Measurements from ENCODE around the gene PRR20G. TPM values are rescaled to one million over a fixed set of nuclear protein-coding genes. Genes with fewer than 3 reads are reported as not detected.

PRR20G gene
- polyA plus RNA-seq, 1 experiment = not detected

DNA sequence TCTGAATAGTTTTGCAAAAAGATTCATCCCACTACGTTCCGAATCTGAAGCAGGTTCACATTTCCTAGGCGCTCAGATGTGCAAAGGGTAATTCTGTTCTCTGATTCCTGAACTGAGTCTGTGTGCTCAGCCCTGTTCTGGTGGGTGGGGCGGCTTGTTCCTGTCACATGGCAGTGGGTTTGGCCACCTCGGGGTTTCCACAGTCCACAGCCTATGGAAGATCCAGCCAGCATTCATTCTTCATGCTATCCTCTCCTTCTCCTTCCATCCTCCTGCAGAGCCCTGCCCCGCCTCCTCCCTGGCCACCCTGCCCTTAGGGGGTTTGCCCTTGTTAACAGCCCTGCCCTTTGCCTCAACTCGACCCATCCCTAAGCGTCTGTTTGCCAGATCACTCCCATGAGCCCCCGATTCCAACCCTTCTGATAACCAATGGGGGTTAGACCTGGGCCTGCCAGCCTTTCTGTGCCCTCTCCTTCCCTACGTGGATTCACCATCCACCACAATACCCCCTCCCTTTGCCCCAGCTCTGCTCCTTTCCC is 31.0 kb downstream of the PRR20G start:
- ChIA-PET POLR2A (no interaction called here), CTCF (no interaction called here)
- peaks cover 5% of the 10 kb centered on the region for H3K27me3 ChIP-seq (ENCODE audit: control insufficient read depth, insufficient read depth, low read length)
- no peaks in the 10 kb centered on the region for H3K36me3 ChIP-seq (ENCODE audit: control insufficient read depth, insufficient read depth, low read length)
- TF ChIP-seq, protein P1, sequence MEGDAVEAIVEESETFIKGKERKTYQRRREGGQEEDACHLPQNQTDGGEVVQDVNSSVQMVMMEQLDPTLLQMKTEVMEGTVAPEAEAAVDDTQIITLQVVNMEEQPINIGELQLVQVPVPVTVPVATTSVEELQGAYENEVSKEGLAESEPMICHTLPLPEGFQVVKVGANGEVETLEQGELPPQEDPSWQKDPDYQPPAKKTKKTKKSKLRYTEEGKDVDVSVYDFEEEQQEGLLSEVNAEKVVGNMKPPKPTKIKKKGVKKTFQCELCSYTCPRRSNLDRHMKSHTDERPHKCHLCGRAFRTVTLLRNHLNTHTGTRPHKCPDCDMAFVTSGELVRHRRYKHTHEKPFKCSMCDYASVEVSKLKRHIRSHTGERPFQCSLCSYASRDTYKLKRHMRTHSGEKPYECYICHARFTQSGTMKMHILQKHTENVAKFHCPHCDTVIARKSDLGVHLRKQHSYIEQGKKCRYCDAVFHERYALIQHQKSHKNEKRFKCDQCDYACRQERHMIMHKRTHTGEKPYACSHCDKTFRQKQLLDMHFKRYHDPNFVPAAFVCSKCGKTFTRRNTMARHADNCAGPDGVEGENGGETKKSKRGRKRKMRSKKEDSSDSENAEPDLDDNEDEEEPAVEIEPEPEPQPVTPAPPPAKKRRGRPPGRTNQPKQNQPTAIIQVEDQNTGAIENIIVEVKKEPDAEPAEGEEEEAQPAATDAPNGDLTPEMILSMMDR (IDR thresholded peaks at IDR 0.05; ENCODE audit: insufficient read depth, low read depth, low read length) = no peak
- no peak overlapping the region for H3K4me3 ChIP-seq (ENCODE audit: low read depth, low read length)
- no peak for DNase-seq (ENCODE audit: low read depth)

DNA sequence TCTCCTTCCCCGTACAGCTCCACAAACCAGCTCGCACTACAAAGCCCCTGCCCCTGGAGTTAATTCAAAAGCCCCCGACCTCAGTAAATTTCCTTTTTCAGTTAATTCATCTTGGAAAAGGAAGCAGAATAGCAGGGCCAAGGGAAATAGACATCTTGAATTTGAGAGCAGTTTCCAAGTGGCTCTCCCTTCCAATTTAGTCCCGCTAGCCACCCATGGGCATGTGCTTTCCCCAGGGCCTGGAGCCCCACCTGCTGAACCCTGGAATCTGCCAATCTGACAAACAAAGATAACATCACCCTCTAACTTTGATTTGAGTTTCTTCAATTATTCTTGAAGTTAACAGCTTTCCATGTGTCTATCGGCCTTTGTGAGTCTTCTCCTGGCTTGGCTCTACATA is 31.7 kb downstream of the PRR20G start:
- CTCF ChIA-PET = no interaction called here
- Histone ChIP-seq H3K4me3 (ENCODE audit: low read depth, low read length) (no peak overlapping the region), H3K27me3 (ENCODE audit: control insufficient read depth, insufficient read depth, low read length) (peaks cover 5% of the 10 kb centered on the region), H3K36me3 (ENCODE audit: control insufficient read depth, insufficient read depth, low read length) (no peaks in the 10 kb centered on the region)
- POLR2A ChIA-PET = no interaction called here
- no peak for DNase-seq (ENCODE audit: low read depth)
- TF ChIP-seq, protein P1 (IDR thresholded peaks at IDR 0.05; ENCODE audit: insufficient read depth, low read depth, low read length) = no peak

DNA sequence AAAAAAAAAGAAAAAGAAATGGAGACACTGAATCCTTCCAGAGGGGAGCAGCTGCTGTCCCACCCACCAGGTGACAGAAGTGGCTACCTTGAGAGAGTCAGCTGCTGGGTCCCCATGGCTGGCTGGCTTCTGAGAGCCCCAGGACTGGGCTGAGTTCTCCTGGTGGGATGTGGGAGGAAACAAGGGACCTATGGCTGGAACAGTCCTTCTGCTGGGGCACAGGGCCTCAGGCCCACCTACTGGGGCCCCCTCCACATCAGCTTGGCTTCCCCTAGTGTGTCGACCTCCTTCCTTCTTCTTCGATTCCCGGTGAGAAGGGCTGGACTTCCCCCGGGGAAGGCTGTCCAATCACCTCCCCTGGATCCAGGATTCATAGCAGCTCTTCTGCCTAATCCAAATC is 32.3 kb downstream of the PRR20G start:
- no peak overlapping the region for H3K4me3 ChIP-seq (ENCODE audit: low read depth, low read length)
- TF ChIP-seq, protein P1 (IDR thresholded peaks at IDR 0.05; ENCODE audit: insufficient read depth, low read depth, low read length) = no peak
- H3K27me3 ChIP-seq (ENCODE audit: control insufficient read depth, insufficient read depth, low read length) = peaks cover 2% of the 10 kb centered on the region; the same call in 1 of the 2 replicates
- ChIA-PET CTCF (interaction anchor here (0.6 to 0.9 kb wide), 2 partner anchors 58 to 503 kb away, joined by 3 to 4 read pairs; no protein-coding TSS in a partner anchor), POLR2A (no interaction called here)
- DNase-seq (ENCODE audit: low read depth) = no peak
- no peaks in the 10 kb centered on the region for H3K36me3 ChIP-seq (ENCODE audit: control insufficient read depth, insufficient read depth, low read length)

DNA sequence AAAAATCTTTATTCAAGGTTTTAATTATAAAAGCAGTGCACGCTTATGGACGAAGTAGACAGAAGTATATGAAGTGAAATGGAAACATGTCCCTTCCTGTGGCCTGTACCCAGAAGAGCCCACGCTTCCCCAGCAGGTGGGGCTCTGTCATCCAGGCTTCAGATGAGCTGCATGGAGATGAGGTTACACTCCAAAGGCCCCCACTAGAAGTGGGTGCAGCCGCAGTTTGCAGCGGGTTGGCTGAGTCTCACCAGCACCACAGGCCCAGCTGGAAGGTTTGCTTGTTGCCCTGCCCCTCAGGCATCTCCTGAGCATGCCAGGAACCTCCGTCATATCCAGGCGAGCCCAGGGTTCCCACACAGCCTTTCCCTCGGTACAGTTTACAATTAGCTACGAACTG is 33.1 kb downstream of the PRR20G start:
- no peak for DNase-seq (ENCODE audit: low read depth)
- Histone ChIP-seq H3K36me3 (ENCODE audit: control insufficient read depth, insufficient read depth, low read length) (no peaks in the 10 kb centered on the region), H3K4me3 (ENCODE audit: low read depth, low read length) (no peak overlapping the region), H3K27me3 (ENCODE audit: control insufficient read depth, insufficient read depth, low read length) (peaks cover 2% of the 10 kb centered on the region; the same call in 1 of the 2 replicates)
- TF ChIP-seq, protein P1 (IDR thresholded peaks at IDR 0.05; ENCODE audit: insufficient read depth, low read depth, low read length) = peak; percentile 34; the same call in 1 of the 2 replicates
- ChIA-PET POLR2A (no interaction called here), CTCF (interaction anchor here (0.6 to 1.1 kb wide), 3 partner anchors 58 to 502 kb away, joined by 3 to 4 read pairs (median 3); no protein-coding TSS in a partner anchor)

DNA sequence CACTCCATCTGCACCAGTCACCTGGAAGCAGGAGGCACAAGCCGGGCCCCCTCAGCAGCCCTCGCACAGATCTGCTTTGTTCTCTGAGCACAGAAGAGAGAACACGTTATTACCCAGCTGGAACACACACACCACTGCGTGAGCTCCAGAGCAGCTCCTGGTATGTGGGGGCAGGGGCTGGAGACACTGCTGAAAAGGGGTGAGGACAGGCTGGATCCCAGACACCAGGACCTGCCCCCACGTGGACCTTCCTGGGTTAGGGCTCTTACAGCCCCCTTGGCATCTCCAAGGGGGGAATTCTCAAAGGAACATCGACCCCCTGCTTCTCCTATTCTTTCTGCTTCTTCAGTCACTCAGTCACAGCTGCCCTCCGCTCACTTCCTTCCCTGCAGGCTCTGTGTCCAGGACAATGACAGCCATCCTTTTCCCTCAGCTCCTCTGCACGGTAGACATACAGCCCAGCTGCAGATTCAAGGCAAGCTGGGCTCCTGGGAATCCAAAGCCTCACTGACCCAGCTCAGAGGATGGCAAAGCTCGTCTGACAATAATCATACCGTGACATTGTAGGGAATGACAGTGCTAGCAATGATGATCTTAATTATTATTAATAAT is 33.7 kb downstream of the PRR20G start:
- TF ChIP-seq, protein P1 (IDR thresholded peaks at IDR 0.05; ENCODE audit: insufficient read depth, low read depth, low read length) = no peak
- ChIA-PET CTCF (interaction anchor here (1.1 kb wide), 1 partner anchor 215 kb away, joined by 3 read pairs; no protein-coding TSS in a partner anchor), POLR2A (no interaction called here)
- H3K27me3 ChIP-seq (ENCODE audit: control insufficient read depth, insufficient read depth, low read length) = peaks cover 2% of the 10 kb centered on the region; the same call in 1 of the 2 replicates
- H3K4me3 ChIP-seq (ENCODE audit: low read depth, low read length) = no peak overlapping the region
- no peaks in the 10 kb centered on the region for H3K36me3 ChIP-seq (ENCODE audit: control insufficient read depth, insufficient read depth, low read length)
- DNase-seq (ENCODE audit: low read depth) = no peak
